ENCODE results near the gene SS18.

Gene SS18

GRCh38 chr18:26002375-26002910 is 88.0 kb downstream of the SS18 start:
- no peaks in the 10 kb centered on the region for H3K9me2 ChIP-seq (replicated peaks; ENCODE audit: control insufficient read depth, low read length)
- no peaks in the 10 kb centered on the region for H3K79me2 ChIP-seq (ENCODE audit: control insufficient read depth, low read length)
- no peak overlapping the region for H3K4me3 ChIP-seq (ENCODE audit: low read length)
- no peaks in the 10 kb centered on the region for H3K36me3 ChIP-seq (ENCODE audit: control insufficient read depth, low read length)
- TF ChIP-seq CTCF (IDR thresholded peaks at IDR 0.05; ENCODE audit: low read depth, low read length, poor library complexity, severe bottlenecking) (no peak), EZH2phosphoT487 (IDR thresholded peaks at IDR 0.05; ENCODE audit: borderline replicate concordance, low read length) (no peak)
- H3K9me3 ChIP-seq (ENCODE audit: control insufficient read depth, insufficient read depth, low read length): no peaks in the 10 kb centered on the region
- no peak overlapping the region for H3K27ac ChIP-seq (ENCODE audit: low read depth, low read length)
- no peaks in the 10 kb centered on the region for H4K20me1 ChIP-seq (ENCODE audit: control insufficient read depth, insufficient read depth, low read depth, low read length)
- H3F3A ChIP-seq (ENCODE audit: control insufficient read depth, insufficient read depth): peaks cover 10% of the 10 kb centered on the region
- H3K27me3 ChIP-seq (ENCODE audit: control insufficient read depth, low read length): no peaks in the 10 kb centered on the region; the same call in 1 of the 2 replicates
- H3K4me2 ChIP-seq (ENCODE audit: low read length): no peak overlapping the region
- no peaks in the 10 kb centered on the region for H3K4me1 ChIP-seq (ENCODE audit: control insufficient read depth, low read length)

- Histone ChIP-seq H3K4me3 (ENCODE audit: low read length) (no peak overlapping the region), H4K20me1 (ENCODE audit: control insufficient read depth, insufficient read depth, low read depth, low read length) (no peaks in the 10 kb centered on the region), H3K36me3 (ENCODE audit: control insufficient read depth, low read length) (no peaks in the 10 kb centered on the region), H3K4me2 (ENCODE audit: low read length) (no peak overlapping the region), H3K9me3 (ENCODE audit: control insufficient read depth, insufficient read depth, low read length) (no peaks in the 10 kb centered on the region; the same call in 1 of the 2 replicates), H3K79me2 (ENCODE audit: control insufficient read depth, low read length) (no peaks in the 10 kb centered on the region), H3F3A (ENCODE audit: control insufficient read depth, insufficient read depth) (no peaks in the 10 kb centered on the region), H3K27me3 (ENCODE audit: control insufficient read depth, low read length) (no peaks in the 10 kb centered on the region; the same call in 1 of the 2 replicates), H3K4me1 (ENCODE audit: control insufficient read depth, low read length) (no peaks in the 10 kb centered on the region), H3K9me2 (replicated peaks; ENCODE audit: control insufficient read depth, low read length) (no peaks in the 10 kb centered on the region), H3K27ac (ENCODE audit: low read depth, low read length) (no peak overlapping the region)
- TF ChIP-seq CTCF (IDR thresholded peaks at IDR 0.05; ENCODE audit: low read depth, low read length, poor library complexity, severe bottlenecking): no peak
- TF ChIP-seq EZH2phosphoT487 (IDR thresholded peaks at IDR 0.05; ENCODE audit: borderline replicate concordance, low read length): no peak
These were observed 92.0 kb downstream of the SS18 start for GRCh38 chr18:25998461-25998860.

GRCh38 chr18:25992566-25992965 is 97.8 kb downstream of the SS18 start:
- H3K36me3 ChIP-seq (ENCODE audit: control insufficient read depth, low read length): no peaks in the 10 kb centered on the region
- H3K27ac ChIP-seq (ENCODE audit: low read depth, low read length): no peak overlapping the region
- H3K27me3 ChIP-seq (ENCODE audit: control insufficient read depth, low read length): no peaks in the 10 kb centered on the region
- TF ChIP-seq EZH2phosphoT487 (IDR thresholded peaks at IDR 0.05; ENCODE audit: borderline replicate concordance, low read length) (no peak), CTCF (IDR thresholded peaks at IDR 0.05; ENCODE audit: low read depth, low read length, poor library complexity, severe bottlenecking) (no peak)
- no peaks in the 10 kb centered on the region for H3K9me2 ChIP-seq (replicated peaks; ENCODE audit: control insufficient read depth, low read length)
- no peak overlapping the region for H3K4me3 ChIP-seq (ENCODE audit: low read length)
- H3K4me1 ChIP-seq (ENCODE audit: control insufficient read depth, low read length): no peaks in the 10 kb centered on the region
- no peak overlapping the region for H3K4me2 ChIP-seq (ENCODE audit: low read length)
- H4K20me1 ChIP-seq (ENCODE audit: control insufficient read depth, insufficient read depth, low read depth, low read length): no peaks in the 10 kb centered on the region
- H3K9me3 ChIP-seq (ENCODE audit: control insufficient read depth, insufficient read depth, low read length): no peaks in the 10 kb centered on the region; the same call in 1 of the 2 replicates
- H3F3A ChIP-seq (ENCODE audit: control insufficient read depth, insufficient read depth): no peaks in the 10 kb centered on the region
- H3K79me2 ChIP-seq (ENCODE audit: control insufficient read depth, low read length): no peaks in the 10 kb centered on the region

All from DOHH2 (cell line).